SK-N-MC (cell line): ENCODE data around the gene FHIT.

Source experiments
- DNase-seq: peaks from one replicate; pipeline ENCODE4 v3.0.0-alpha.2; 2011; ENCODE audit warnings: low read depth, low spot score
- H3K27ac ChIP-seq: fragments of 200-600 bp; sonication (generic); 2 replicates; pipeline ENCODE4 v1.5.1; 2016; ENCODE audit warnings: mixed run types
- H3K36me3 ChIP-seq: fragments of 200-600 bp; sonication (generic); 2 replicates; pipeline ENCODE4 v1.6.1; 2017; ENCODE audit warnings: antibody characterized with exemption, low read length, mixed read lengths; ENCODE audit not compliant: insufficient read depth
- H3K4me3 ChIP-seq: fragments of 200-600 bp; sonication (generic); 2 replicates; pipeline ENCODE4 v1.5.1; 2016
- H3K9ac ChIP-seq: fragments of 200-600 bp; sonication (generic); 2 replicates; pipeline ENCODE4 v1.8.0; 2017; ENCODE audit warnings: mixed run types, mixed read lengths; ENCODE audit not compliant: insufficient read length
- H3K9me3 ChIP-seq: fragments of 200-600 bp; sonication (generic); 2 replicates; pipeline ENCODE4 v1.6.1; 2017; ENCODE audit warnings: low read depth, mild to moderate bottlenecking, antibody characterized with exemption, low read length, moderate library complexity, mixed read lengths
- EZH2 ChIP-seq: fragments of 200-600 bp; sonication (generic); IDR thresholded peaks from one replicate; pipeline ENCODE4 v1.6.1; 2017; ENCODE audit warnings: antibody characterized with exemption
- FOXP2 ChIP-seq: optimal IDR thresholded peaks from 2 replicates; pipeline ENCODE3; 2011; ENCODE audit warnings: mild to moderate bottlenecking, moderate library complexity; ENCODE audit not compliant: insufficient read depth; ENCODE audit errors: extremely low read length, control extremely low read depth
- POLR2AphosphoS5 ChIP-seq: IDR thresholded peaks from 2 replicates; pipeline ENCODE4 v1.6.1; 2012; ENCODE audit warnings: mild to moderate bottlenecking, low read depth, low read length, borderline replicate concordance

The FHIT gene

DNA sequence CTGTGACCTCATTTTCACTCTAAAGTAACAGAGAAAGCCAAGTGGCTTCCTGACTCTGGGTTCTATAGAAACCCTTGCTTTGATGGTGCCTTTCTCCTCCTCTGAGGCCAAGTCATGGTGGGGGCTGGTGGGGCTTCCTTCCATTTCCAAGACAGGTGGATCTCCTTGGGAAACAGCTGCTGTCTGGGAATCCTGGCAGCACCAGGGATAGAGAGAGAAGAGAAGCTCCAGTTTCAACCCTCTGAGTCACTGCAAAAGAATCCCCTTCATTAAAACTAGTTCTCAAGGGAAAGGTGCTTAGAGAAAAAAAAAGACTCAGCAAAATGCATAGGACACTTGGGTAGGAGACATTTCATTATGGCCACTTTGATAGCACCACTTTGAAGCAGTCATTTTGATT is 614.4 kb downstream of the FHIT start:
- no peak overlapping the region for H3K9ac ChIP-seq
- DNase-seq = no peak
- no peaks in the 10 kb centered on the region for H3K36me3 ChIP-seq
- H3K9me3 ChIP-seq = no peaks in the 10 kb centered on the region
- H3K4me3 ChIP-seq = no peak overlapping the region
- TF ChIP-seq POLR2AphosphoS5 = no peak
- TF ChIP-seq EZH2 = no peak
- no peak for TF ChIP-seq FOXP2
- no peak overlapping the region for H3K27ac ChIP-seq

DNA sequence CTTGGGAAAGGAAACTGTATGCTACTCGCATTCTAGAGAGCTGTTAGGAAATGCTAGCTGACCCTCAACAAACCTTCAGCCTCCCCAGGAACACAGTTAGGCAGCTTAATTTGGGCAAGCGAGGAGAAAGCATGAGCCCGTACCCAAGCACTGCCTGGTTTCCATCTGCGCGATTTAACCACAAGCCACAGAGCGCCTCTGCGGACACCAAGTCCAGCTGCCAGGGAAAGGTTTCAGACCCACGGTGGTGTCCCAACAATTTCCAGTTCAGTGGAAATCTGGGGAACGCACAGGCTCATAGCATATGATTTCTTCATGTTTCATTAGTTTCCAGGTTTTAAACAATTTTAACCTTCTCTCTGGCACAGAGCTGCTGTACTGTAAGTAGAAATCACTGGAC is 617.6 kb downstream of the FHIT start:
- Histone ChIP-seq H3K36me3 (no peaks in the 10 kb centered on the region), H3K4me3 (no peak overlapping the region), H3K27ac (no peak overlapping the region), H3K9ac (no peak overlapping the region), H3K9me3 (no peaks in the 10 kb centered on the region)
- no peak for DNase-seq
- TF ChIP-seq EZH2 = no peak
- no peak for TF ChIP-seq POLR2AphosphoS5
- TF ChIP-seq FOXP2 = no peak

DNA sequence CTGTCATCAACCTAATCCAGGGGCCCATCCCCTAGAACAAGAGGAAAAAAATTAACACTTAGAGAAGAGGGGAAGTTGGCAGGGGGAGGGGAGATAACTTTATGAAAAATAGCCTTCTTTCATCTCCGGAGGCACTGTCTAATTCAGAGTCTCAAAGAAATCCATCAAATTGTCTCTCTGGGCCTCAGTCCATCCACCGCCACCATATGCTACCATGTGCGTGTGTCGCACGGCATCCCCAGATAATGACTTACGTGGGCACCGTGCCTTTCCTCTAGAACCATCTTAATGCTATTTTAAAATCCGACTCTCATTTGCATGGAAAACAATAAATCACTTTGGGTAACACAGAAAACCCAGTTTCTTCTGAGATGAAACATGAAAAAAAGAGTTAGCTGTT is 619.7 kb downstream of the FHIT start:
- H3K27ac ChIP-seq = no peak overlapping the region

DNA sequence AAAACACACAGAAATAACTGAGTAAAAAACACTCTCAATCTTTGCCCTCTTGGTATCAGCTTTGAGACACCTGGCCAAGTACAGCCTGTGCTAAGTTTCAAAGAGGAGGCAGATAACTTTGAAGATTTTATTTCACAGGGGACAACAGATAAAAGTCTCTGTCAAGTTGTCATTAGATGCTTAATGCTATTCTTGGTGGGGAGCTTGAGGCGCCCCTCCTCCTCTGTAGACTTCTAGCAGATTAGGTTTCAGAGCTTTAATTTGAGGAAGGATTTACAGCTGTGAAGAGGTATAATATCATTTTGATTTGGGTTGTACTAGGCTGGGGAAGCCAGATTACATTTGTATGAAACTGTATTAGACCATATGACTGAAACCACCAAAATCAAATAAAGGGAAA is 620.3 kb downstream of the FHIT start:
- Histone ChIP-seq H3K9me3 (no peaks in the 10 kb centered on the region), H3K27ac (no peak overlapping the region), H3K4me3 (no peak overlapping the region), H3K9ac (no peak overlapping the region), H3K36me3 (no peaks in the 10 kb centered on the region)
- no peak for DNase-seq
- TF ChIP-seq EZH2 (no peak), POLR2AphosphoS5 (no peak), FOXP2 (no peak)

More for the DNA sequence above, 619.7 kb downstream of the FHIT start:
- no peaks in the 10 kb centered on the region for H3K9me3 ChIP-seq
- H3K36me3 ChIP-seq = no peaks in the 10 kb centered on the region
- TF ChIP-seq FOXP2 (no peak), POLR2AphosphoS5 (no peak), EZH2 (no peak)
- H3K4me3 ChIP-seq = no peak overlapping the region
- DNase-seq = no peak
- no peak overlapping the region for H3K9ac ChIP-seq

DNA sequence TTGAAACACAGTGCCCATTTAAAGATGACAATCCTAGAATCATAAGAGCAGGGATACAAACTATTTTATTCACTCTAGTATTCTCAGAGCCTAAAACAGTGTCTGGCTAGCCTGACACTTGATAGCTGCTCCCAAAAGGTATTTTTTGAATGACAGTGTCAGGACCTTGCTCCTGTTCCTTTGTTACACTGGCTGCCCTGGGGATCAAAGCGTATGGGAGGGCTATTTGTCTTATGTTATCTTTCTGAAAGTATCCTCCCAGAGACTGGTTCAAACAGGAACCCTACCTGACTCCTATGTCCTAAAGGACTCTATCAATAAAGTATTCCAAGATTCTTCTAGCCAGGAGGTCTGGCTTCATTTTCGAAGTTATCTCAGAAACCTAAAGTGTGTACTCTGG is 621.4 kb downstream of the FHIT start:
- Histone ChIP-seq H3K9ac (no peak overlapping the region), H3K27ac (no peak overlapping the region), H3K4me3 (no peak overlapping the region), H3K36me3 (no peaks in the 10 kb centered on the region), H3K9me3 (no peaks in the 10 kb centered on the region)
- no peak for DNase-seq
- TF ChIP-seq EZH2 = no peak
- no peak for TF ChIP-seq POLR2AphosphoS5
- no peak for TF ChIP-seq FOXP2

DNA sequence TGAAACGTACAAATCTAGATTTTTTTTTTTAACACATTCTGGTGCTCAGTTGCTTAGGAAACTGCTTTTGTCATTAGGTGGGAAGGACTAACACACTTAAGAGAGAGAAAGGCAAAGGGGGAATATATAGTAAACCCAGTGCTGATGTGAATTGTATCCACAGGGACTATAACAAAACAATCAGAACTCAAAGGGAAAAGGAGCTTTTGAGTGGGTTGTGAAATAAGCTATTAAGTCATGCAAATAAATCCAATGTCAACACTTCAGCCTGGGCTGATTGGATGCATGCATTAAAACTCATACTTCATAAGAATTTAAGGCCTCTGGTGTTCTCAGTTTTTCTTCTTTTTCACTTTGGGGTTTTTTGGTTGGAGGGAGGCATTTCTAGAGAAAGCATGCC is 628.9 kb downstream of the FHIT start:
- H3K36me3 ChIP-seq = no peaks in the 10 kb centered on the region
- no peak overlapping the region for H3K4me3 ChIP-seq
- no peak overlapping the region for H3K27ac ChIP-seq
- no peak for DNase-seq
- TF ChIP-seq EZH2 (no peak), POLR2AphosphoS5 (no peak), FOXP2 (no peak)
- H3K9me3 ChIP-seq = no peaks in the 10 kb centered on the region
- H3K9ac ChIP-seq = no peak overlapping the region

DNA sequence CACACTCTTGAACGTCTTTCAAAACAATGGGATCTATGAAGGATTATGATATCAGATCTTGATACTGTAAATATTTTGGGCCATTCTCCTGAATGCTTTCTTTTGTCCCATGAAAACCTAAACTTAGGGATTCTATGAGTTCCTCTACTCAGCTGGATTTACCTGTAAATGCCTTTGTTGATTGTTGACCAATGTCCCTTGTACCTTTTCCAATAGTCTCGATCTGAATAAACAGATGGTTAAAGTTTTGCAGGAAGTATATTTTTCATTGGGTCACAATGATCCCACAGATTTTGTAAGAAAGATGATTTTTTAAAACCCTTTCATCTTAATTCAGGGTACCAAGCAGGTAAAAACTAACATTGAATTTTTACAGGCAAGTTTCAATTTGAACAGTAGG is 634.1 kb downstream of the FHIT start:
- TF ChIP-seq EZH2 = no peak
- TF ChIP-seq POLR2AphosphoS5 = no peak
- Histone ChIP-seq H3K27ac (no peak overlapping the region), H3K4me3 (no peak overlapping the region), H3K36me3 (no peaks in the 10 kb centered on the region), H3K9ac (no peak overlapping the region), H3K9me3 (no peaks in the 10 kb centered on the region)
- no peak for DNase-seq

DNA sequence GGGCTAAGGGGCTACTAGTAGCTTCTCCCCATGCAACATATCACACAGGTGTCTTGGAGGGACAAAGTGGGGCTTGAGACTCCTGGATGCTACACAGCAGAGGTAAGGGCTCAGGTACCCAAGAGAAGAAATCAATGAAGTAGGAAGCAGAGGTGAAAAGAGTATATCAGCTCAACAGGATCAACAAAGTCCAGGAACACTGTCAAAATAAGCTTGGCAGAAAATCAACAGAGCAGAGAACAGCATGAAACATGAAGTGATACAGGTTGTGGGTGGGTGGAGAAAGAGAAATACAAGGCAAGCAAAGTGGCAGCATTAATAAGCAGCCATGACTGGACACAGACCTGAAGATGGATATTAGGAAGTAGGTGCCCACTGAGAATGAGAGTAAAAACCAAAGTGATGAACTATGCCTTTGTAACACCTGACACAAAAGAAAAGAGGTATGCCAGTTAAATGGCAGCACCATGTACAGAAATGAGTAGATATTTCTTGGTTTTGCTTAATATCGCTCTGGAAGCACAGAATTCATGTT is 637.4 kb downstream of the FHIT start:
- no peak overlapping the region for H3K9ac ChIP-seq
- no peaks in the 10 kb centered on the region for H3K36me3 ChIP-seq
- DNase-seq = no peak
- H3K9me3 ChIP-seq = no peaks in the 10 kb centered on the region
- H3K27ac ChIP-seq = no peak overlapping the region
- H3K4me3 ChIP-seq = no peak overlapping the region
- TF ChIP-seq POLR2AphosphoS5 = no peak
- no peak for TF ChIP-seq FOXP2
- no peak for TF ChIP-seq EZH2

DNA sequence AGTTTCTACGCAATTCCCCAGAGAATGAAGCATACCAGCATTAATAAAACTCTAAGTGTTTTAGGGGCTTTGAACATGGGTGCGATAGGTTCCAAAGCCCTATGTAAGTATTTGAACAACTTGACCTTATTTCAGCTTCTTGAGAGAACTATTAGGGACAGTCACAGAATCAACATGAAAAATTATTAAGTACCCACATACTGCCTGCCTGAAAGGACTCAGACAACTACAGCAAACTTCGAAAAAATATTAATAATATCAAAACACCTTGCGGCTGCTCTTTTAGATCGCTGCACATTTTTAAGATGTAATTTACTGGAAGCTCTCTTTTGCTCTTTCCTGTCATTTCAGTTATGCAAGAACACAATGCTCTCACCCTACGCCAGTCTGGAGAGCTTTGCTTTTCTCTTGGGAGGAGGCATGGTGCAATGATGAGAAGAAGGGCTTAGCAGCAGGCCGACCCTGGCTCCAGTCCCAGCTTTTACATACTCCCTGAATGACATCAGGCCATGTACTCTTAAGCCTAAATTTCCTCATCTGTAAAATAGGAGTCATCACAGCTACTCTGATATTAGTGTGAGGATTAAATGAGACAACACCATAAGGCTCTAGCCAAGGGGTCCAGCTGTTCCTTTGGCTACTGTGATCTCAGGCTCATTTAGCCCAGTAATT is 640.7 kb downstream of the FHIT start:
- Histone ChIP-seq H3K27ac (no peak overlapping the region), H3K9ac (no peak overlapping the region), H3K9me3 (no peaks in the 10 kb centered on the region), H3K36me3 (no peaks in the 10 kb centered on the region), H3K4me3 (no peak overlapping the region)
- TF ChIP-seq FOXP2 (no peak), POLR2AphosphoS5 (no peak), EZH2 (no peak)
- no peak for DNase-seq
